Measurements from ENCODE around the gene TNNT2.

The TNNT2 gene

GRCh38 chr1:201354901-201355295 lies 22.6 kb downstream of the TNNT2 start:
- POLR2A ChIA-PET: no interaction called here
- CTCF ChIA-PET: interaction anchor here (0.6 to 0.9 kb wide), 2 partner anchors 44 to 101 kb away, joined by 3 read pairs; no protein-coding TSS in a partner anchor
- DNase-seq (ENCODE audit: extremely low spot score): no peak
- TF ChIP-seq L3MBTL2 (conservative IDR thresholded peaks at IDR 0.05) (no peak), SUZ12 (IDR thresholded peaks at IDR 0.05) (no peak), FOXM1 (IDR thresholded peaks at IDR 0.05; ENCODE audit: borderline replicate concordance) (no peak), ELF4 (IDR thresholded peaks at IDR 0.05) (no peak), FOXK2 (IDR thresholded peaks at IDR 0.05) (no peak), HDGF (IDR thresholded peaks at IDR 0.05; ENCODE audit: borderline replicate concordance) (no peak), SP1 (IDR thresholded peaks at IDR 0.05) (no peak), LEF1 (IDR thresholded peaks at IDR 0.05; ENCODE audit: borderline replicate concordance) (no peak), NFRKB (IDR thresholded peaks at IDR 0.05) (no peak), FOXA1 (IDR thresholded peaks at IDR 0.05) (no peak), ZNF384 (IDR thresholded peaks at IDR 0.05) (no peak)
- TF ChIP-seq, protein P1, sequence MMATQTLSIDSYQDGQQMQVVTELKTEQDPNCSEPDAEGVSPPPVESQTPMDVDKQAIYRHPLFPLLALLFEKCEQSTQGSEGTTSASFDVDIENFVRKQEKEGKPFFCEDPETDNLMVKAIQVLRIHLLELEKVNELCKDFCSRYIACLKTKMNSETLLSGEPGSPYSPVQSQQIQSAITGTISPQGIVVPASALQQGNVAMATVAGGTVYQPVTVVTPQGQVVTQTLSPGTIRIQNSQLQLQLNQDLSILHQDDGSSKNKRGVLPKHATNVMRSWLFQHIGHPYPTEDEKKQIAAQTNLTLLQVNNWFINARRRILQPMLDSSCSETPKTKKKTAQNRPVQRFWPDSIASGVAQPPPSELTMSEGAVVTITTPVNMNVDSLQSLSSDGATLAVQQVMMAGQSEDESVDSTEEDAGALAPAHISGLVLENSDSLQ (IDR thresholded peaks at IDR 0.05): no peak

DNA sequence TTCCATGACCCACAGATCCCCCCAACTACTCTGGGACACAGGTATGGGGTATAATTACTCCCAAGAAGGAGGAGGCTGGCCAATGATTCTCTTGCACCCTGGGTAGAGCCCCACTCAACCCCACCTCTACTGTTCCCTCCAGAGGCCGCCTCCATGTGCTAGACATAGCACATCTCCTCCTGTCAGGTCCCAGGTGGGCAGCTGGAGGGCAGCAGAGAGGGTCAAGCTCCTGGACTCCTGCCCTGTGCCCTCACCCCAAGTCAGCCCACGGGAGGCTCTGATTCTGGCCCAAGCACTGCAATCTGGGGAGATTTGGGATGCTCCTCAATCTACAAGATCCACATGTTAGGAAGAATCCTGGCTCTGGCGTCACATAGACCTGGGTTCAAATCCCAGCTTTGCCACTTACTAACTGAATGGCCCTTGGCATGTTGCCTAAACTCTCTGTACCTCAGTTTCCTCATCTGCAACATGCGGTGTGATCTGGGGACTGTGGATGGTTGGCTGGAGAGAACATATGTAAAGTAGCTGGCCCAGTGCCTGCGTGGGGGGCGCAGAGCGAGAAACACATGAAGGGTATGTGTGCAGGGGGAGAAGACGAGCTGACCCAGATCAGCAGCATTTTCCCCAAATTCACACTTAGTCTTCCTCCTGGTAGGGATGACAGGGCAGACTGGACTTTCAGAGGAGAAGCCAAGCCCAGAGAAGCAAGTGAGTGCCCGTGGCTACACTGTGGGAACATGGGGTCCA lies 23.2 kb downstream of the TNNT2 start:
- TF ChIP-seq SP1 (IDR thresholded peaks at IDR 0.05): no peak
- no peak for TF ChIP-seq CTBP1 (IDR thresholded peaks at IDR 0.05; ENCODE audit: borderline replicate concordance)
- no peak for TF ChIP-seq L3MBTL2 (conservative IDR thresholded peaks at IDR 0.05)
- no peak for TF ChIP-seq NFRKB (IDR thresholded peaks at IDR 0.05)
- CTCF ChIA-PET: interaction anchor here (0.6 to 0.9 kb wide), 3 partner anchors 9 to 100 kb away, joined by 3 read pairs; no protein-coding TSS in a partner anchor
- DNase-seq (ENCODE audit: extremely low spot score): no peak
- POLR2A ChIA-PET: no interaction called here

GRCh38 chr1:201353186-201353940 lies 24.1 kb downstream of the TNNT2 start:
- CTCF ChIA-PET: interaction anchor here (0.5 kb wide), 1 partner anchor 82 kb away, joined by 3 read pairs; no protein-coding TSS in a partner anchor
- POLR2A ChIA-PET: no interaction called here
- no peak for DNase-seq (ENCODE audit: extremely low spot score)
- TF ChIP-seq ELF4 (IDR thresholded peaks at IDR 0.05) (no peak), L3MBTL2 (conservative IDR thresholded peaks at IDR 0.05) (no peak), SUZ12 (IDR thresholded peaks at IDR 0.05) (no peak)

DNA sequence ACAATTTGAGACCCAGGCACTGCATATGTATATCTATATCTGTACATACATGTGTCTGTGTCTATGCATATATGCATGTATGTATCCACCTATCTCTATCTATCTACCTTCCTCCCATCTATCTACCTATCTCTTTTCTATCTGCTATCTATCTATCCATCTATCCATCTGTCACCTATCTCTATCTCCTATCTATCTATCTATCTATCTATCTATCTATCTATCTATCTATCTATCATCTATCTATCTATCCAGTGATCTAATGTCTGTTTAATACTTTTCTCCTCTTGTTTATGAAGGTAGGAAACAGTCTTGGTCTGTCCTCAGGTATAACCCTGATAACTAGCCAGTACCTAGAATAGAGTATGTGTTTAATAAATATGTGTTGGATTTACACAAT lies 25.9 kb downstream of the TNNT2 start:
- CTCF ChIA-PET: no interaction called here
- POLR2A ChIA-PET: no interaction called here
- TF ChIP-seq TARDBP (IDR thresholded peaks at IDR 0.05) (no peak), ZNF384 (IDR thresholded peaks at IDR 0.05) (no peak), NFRKB (IDR thresholded peaks at IDR 0.05) (no peak), L3MBTL2 (conservative IDR thresholded peaks at IDR 0.05) (no peak), FOXK2 (IDR thresholded peaks at IDR 0.05) (no peak), SP1 (IDR thresholded peaks at IDR 0.05) (no peak), SUZ12 (IDR thresholded peaks at IDR 0.05) (no peak)
- no peak for DNase-seq (ENCODE audit: extremely low spot score)

GRCh38 chr1:201350884-201351283 lies 26.6 kb downstream of the TNNT2 start:
- ChIA-PET POLR2A (no interaction called here), CTCF (interaction anchor here (1.3 kb wide), 1 partner anchor 26 kb away, joined by 4 read pairs; no protein-coding TSS in a partner anchor)
- TF ChIP-seq SUZ12 (IDR thresholded peaks at IDR 0.05) (no peak), NFRKB (IDR thresholded peaks at IDR 0.05) (no peak), L3MBTL2 (conservative IDR thresholded peaks at IDR 0.05) (no peak), ELF4 (IDR thresholded peaks at IDR 0.05) (no peak), FOXK2 (IDR thresholded peaks at IDR 0.05) (no peak), BHLHE40 (IDR thresholded peaks at IDR 0.05; ENCODE audit: borderline replicate concordance) (no peak), HDGF (IDR thresholded peaks at IDR 0.05; ENCODE audit: borderline replicate concordance) (no peak), ARNT (IDR thresholded peaks at IDR 0.05) (no peak), FOXM1 (IDR thresholded peaks at IDR 0.05; ENCODE audit: borderline replicate concordance) (no peak), LEF1 (IDR thresholded peaks at IDR 0.05; ENCODE audit: borderline replicate concordance) (no peak), SP1 (IDR thresholded peaks at IDR 0.05) (no peak), FOXA1 (IDR thresholded peaks at IDR 0.05) (no peak), TARDBP (IDR thresholded peaks at IDR 0.05) (no peak), ZNF384 (IDR thresholded peaks at IDR 0.05) (no peak), CTBP1 (IDR thresholded peaks at IDR 0.05; ENCODE audit: borderline replicate concordance) (no peak)
- TF ChIP-seq, protein P1 (IDR thresholded peaks at IDR 0.05): no peak
- no peak for DNase-seq (ENCODE audit: extremely low spot score)

GRCh38 chr1:201350361-201350725 lies 27.1 kb downstream of the TNNT2 start:
- POLR2A ChIA-PET: no interaction called here
- no peak for TF ChIP-seq SP1 (IDR thresholded peaks at IDR 0.05)
- TF ChIP-seq TARDBP (IDR thresholded peaks at IDR 0.05): no peak
- TF ChIP-seq NFRKB (IDR thresholded peaks at IDR 0.05): no peak
- TF ChIP-seq ZNF384 (IDR thresholded peaks at IDR 0.05): no peak
- no peak for TF ChIP-seq ARNT (IDR thresholded peaks at IDR 0.05)
- TF ChIP-seq BHLHE40 (IDR thresholded peaks at IDR 0.05; ENCODE audit: borderline replicate concordance): no peak
- TF ChIP-seq, protein P1 (IDR thresholded peaks at IDR 0.05): no peak
- TF ChIP-seq CTBP1 (IDR thresholded peaks at IDR 0.05; ENCODE audit: borderline replicate concordance): no peak
- TF ChIP-seq FOXA1 (IDR thresholded peaks at IDR 0.05): no peak
- no peak for TF ChIP-seq FOXM1 (IDR thresholded peaks at IDR 0.05; ENCODE audit: borderline replicate concordance)
- TF ChIP-seq L3MBTL2 (conservative IDR thresholded peaks at IDR 0.05): no peak
- no peak for TF ChIP-seq ELF4 (IDR thresholded peaks at IDR 0.05)
- TF ChIP-seq HDGF (IDR thresholded peaks at IDR 0.05; ENCODE audit: borderline replicate concordance): no peak
- CTCF ChIA-PET: interaction anchor here (0.6 to 1.3 kb wide), 4 partner anchors 26 to 361 kb away, joined by 3 to 4 read pairs (median 3); no protein-coding TSS in a partner anchor
- no peak for DNase-seq (ENCODE audit: extremely low spot score)

Data from HEK293T (cell line).